HG02884 (cell line): Measurements from ENCODE around the gene QDPR.
"Not testable (repeated sequence)": the region's sequence is repeated elsewhere in the genome, so short reads cannot be mapped to it uniquely, and the experiment has no call there.

Experiments
- ATAC-seq: cut with Tn5 transposase; IDR thresholded peaks from one replicate; pipeline ENCODE4 v1.9.1; 2021; ENCODE audit warnings: mild to moderate bottlenecking, moderate library complexity; ENCODE audit not compliant: unreplicated experiment

QDPR gene

DNA sequence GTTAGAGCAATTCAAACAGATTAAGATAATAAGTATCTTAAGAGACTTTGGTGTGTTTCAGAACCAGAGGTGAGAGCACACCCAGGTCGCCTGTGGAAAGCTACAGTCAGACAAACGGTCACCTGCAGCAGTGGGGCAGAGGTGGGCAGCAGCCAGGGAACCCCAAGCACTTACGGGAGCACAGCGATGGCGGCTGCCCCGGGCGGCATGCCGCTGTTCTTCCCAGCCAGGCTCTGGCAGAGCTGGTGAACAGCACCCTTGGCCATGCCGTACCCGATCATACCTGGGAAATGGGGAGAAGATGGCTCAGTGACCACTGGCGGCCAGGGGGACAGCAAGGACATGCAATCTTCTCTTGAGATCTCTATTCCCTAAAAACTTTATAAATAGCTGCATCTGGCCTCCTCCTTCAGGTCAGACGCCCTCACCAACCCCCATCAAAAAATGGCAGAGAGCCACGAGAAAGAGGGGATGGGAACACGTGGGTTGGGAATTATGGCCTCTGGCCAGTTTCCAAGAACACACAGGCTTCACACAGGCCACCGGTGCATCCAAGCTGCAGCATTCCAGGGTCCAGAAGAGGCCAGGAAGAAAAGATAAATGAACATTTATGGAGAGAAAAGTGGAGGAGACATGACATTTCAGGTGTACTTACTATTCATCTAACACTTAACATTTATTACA lies 19.7 kb downstream of the QDPR start:
- ATAC-seq: no peak

DNA sequence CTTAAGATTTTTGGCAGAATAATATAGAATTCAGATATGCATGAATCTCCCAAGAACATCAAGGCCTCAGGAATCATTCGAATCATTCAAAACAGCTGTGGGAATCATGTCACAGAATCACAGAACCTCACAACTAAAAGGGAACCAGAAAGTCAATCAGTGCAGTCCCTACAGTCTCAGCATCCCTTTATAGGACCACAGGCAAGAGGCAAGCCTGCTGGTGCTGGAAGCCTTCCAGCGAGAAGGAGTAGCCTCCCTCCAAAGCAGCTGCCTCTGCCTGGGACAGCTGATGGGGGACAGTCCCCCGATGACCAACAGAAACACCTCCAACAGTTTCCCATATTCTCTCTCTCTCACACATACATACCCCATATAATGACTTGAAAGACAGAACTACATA lies 20.7 kb downstream of the QDPR start:
- no peak for ATAC-seq

DNA sequence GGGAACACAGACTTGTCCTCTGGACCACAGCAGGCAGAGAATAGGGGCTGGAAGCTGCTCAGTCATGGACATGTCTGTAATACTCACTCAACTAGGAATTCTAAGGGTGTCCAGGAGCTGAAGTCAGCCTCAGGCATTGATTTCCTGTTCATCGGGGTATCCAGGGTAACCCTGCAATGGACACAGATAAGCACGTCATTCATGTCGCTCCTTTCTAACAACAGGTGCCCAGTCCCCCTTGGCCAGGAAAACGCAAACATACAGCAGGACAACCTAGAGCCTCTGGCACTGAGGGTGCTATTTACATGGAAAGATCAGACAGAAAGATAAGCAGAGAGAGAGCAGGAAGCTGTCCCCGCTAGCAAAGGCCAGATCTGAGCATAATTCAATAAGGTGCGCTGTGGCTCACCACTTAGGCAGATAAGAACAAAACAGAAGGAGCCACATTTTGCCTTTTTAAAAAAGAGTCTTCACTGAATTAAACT lies 21.3 kb downstream of the QDPR start:
- no peak for ATAC-seq

DNA sequence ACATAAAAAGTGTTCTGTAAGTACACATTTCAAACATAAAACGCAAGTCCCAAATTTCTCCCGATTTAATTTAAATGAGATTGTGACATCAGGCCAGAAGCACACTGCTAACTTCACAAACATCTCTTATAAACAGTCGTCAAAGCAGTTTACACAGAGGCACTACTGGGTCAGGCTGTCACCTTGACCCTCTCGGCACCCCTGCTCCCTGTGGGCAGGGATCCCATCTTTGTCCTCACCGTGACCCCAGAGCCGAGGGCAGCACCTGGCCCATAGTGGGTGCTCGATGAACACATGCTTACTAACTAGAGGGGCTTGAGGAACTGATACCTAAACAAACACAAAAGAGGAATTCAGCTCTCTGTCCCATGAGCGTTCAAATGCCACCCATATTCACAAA lies 22.2 kb downstream of the QDPR start:
- no peak for ATAC-seq

DNA sequence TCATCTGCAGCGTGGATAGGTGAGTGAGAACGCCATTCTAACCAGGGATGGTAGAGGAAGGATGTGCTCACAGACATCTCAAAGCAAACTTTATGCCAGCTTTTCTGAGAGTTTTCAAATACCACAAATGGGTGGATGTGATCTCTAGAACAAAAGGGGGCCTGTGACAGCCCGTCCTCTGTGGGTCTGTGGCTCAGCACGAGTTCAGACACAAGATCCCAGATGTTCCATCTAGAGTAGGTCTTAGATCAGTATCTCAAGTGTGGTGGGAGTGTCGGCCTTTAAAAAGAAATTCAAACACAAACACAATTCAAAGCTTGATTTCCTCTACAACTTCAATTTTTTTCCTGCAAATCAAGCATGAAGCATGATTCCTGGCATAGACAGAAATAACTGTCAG lies 22.8 kb downstream of the QDPR start:
- no peak for ATAC-seq

DNA sequence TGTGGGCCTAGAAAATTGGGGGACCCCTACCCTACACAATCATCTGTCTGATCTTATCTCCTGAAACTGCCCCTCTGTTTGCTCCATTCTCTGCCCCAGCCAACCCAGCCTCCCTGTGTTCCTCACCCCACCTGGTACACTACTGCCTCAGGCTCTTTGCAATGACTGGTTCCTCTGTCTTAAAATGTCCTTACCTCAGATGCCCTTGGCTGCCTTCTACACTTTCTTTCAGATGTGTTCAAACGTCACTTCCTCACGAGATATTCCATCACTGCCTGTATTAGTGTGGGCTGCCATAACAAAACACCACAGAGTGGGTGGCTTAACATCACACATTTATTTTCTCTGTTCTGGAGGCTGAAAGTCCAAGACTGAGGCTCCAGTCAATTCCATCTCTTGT lies 29.2 kb downstream of the QDPR start:
- no peak for ATAC-seq

DNA sequence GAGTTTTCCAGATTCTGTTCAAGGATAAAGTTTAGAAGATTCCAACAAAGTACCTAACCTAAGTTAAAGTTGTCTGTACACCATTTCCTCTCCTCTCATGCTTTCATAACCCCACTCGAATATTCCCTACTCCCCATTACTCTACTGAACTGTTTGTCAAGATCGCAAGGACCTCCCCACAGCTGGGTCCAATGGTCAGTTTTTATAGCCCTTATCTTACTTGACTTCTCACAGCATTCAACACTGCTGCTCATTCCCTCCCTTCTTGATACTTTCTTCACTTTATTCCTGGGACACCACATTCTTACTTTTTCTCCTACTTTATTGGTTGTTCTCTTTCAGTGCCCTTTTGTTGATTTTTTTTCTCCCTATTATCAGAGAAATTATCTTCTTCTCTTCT lies 30.9 kb downstream of the QDPR start:
- no peak for ATAC-seq

DNA sequence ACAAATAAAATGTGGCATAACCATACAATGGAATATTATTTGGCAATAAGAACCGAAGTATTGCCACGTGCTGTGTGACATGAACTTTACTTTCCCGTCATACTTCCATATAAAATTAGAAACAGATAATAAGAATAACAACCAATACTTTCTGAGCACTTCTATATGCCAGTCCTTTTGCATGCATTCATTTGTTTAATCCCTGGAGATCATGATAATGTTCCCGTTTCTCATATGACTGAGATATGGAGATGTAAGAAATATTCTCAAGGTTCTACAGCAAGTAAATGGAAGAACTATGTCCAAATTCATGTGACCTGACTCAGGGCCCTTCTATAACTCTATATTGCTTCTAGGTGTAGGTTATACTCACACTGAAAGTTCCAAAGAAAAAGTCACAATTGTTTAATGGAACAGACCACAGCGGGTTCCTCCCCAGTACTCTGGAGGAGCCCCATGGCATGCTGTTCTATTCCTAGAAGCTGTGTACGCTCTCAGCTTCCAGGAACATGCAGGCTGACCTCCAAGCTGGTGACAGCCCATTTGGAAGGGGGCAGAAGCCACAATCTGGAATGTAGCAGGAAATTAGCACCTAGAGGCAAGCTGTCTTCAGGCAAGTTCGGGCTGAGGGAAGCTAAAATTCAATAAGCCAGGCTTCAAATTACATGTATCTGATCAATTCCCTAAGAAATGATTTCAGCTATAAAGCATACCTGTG lies 31.5 kb downstream of the QDPR start:
- ATAC-seq: no peak

DNA sequence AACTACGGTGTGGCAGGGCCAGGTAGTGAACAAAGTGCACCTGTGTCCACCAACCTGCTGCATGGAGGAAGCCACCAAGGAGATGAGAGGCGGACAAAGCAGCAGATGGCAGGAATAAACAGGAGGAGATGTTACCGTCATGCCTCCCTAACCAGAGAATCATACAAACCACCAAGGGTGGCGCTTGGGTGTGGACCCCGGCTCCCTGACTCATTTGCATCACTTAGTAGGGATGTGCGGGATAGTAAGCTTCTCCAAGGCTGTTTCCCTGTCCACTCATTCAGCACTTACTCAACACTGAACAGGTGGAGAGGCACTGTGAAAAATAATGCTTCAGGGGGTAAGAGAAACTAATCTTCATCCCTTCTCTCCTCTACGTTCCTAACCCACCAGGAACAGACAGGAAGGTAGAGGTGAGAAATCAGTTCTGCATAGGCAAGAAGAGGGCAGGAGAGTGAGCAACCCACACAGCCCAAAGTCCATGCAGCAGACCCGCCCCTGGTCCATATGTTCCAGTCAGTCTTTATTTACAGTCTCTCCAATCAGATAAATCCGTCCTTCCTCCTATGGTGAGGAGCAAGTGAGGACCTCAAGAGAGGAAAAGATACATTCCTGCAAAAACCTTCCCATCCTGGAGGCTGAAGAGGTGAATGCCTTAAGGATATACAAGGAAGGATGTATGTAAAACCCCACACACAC lies 34.0 kb downstream of the QDPR start:
- no peak for ATAC-seq

DNA sequence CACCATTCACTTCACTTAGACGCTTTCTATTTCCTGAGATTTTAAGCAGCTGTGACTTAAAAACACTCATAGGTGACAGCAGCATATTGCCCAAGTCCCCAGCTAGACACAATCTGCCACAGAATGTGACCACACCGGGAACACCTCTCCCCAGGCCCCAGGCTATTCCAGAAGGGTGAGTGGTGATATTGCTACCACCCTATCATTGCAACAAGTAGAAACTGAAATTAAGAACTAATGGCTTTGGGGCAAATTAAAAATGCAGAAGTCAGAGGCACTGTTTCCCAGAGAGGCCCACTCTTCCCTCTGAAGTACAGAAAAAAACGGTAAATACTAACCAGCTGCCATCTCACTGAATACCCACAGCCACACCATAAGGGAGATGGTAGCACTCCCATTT lies 35.0 kb downstream of the QDPR start:
- no peak for ATAC-seq

DNA sequence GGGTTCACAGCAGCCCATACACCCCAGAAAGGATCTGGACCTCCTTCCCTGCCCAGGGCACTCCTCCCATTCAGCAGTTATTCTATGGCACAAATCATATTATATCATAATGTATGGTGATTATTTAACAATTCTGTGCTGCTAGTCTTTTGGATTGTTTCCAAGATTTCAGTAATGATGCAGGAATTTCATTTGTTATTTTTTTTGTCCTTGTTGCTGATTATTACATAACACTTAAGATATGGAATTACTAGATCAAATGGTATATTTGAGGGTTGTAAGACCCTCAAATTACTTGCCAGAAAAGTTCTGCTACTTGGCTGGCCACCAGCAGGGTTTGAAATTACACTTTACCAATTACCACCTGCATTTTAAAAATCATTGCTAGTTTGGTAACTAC lies 36.4 kb downstream of the QDPR start:
- ATAC-seq: no peak

DNA sequence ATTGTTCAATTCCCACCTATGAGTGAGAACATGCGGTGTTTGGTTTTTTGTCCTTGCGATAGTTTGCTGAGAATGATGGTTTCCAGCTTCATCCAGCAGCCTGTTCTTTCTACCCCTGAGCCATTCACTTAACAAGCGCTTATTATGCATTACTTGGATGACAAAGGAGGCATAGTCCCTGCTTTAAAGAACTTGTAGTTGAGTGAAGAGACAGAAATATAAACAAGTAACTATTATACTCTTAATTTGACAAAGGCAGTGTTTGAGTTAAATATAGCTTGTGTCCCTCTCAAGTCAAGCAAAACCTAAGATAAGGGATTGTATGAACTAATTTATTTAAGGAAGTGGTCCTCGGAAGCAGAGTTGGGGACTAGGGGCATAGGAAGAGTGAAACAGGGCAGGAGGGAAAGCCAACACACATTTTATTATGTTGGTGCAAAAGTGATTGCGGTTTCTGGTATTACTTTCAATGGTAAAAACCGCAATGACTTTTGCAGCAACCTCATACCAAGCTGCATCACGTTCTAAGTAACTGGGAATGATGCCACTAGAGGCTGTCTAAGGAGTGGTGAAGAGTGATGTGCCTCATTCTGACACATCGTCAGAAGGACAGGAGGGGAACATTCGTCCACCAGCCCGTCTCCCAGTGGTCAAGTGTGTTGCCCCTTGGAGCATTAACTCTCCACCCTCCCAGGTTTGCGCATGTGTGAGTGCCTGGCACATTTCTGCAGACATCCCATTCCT lies 41.8 kb downstream of the QDPR start:
- no peak for ATAC-seq

DNA sequence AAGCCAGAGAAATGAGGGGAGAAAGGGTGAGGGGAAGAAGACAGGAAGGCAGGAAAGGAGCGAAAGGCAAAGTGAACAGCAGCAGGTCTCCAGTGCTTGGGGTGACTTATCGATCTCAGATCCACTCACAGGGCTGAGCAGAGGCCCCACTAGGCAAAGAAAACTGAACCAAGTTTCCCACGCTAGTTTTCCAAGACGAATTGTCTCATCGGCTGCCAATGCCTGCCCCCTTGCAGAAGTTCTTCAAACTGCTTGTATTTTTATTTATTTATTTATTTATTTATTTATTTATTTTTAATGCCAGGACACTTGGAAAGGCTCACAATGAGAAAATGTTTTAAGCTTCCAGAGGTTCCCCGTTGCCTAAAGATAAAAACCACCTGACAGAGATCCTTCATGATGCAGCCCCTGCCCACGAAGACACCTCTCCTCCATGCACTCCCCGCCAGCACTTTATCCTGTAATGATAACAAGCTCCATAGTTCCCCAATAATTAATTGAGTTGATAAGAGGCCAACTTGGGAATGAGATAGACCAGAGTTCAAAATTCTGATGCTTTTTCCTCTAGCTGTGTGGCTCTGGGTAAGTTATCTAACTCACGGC lies 43.2 kb downstream of the QDPR start:
- no peak for ATAC-seq

DNA sequence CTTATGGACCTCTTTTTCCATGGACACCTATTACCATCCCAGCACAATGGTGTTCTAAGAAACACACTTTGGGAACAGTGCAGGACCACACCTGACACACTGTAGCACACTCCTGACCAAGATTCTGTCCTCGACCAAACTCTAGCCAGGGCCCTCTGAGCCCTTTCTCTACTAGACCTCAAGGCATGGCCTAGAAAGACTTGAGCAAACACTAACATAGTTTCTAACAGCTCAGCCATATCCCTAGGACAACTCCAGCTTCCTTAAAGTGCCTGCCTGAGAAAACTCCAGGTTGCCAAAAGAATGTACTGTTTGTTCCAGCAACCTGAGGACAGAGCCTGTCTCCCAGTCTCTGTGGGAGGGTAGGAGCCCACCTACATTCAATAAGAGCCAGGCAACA lies 48.3 kb downstream of the QDPR start:
- no peak for ATAC-seq

DNA sequence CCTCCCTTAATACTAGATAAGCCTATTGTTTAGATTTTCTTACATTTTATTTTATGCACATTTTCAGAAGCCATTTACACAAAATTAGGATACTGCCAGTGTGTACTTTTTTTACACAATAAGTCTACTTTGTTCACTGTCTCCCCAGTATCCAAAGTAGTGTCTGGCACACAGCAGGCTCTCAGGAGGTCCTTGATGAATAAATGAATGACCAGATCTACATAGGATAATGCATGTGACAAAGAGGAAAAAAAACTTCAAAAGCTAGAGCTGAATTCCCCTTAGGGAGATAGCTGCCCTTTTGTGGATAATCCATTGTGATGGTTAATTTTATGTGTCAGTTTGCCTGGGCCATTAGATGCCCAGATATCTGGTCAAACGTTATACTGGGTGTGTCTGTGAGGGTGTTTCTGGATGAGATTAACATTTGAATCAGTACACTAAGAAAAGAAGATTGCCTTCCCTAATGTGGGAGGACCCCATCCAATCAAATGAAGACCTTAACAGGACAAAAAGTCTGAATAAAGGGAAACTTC lies 61.6 kb downstream of the QDPR start:
- ATAC-seq: no peak

DNA sequence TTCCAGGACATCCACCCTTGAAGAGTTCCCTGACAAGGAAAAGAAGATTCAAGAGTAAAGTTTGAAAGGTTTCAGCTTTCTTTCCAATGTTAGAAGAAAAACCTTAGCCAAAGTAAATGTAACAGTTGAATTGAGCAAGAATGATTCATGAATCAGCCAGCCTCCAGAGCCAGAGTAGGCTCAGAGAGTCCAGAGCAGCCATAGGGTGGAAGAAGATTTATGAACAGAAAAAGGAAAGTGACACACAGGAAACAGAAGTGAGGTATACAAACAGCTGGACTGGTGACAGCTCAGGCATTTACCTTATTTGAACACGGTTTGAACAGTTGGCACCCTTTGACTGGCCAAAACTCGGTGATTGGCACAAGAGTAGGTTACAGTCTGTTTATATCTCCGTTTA lies 63.2 kb downstream of the QDPR start:
- no peak for ATAC-seq

DNA sequence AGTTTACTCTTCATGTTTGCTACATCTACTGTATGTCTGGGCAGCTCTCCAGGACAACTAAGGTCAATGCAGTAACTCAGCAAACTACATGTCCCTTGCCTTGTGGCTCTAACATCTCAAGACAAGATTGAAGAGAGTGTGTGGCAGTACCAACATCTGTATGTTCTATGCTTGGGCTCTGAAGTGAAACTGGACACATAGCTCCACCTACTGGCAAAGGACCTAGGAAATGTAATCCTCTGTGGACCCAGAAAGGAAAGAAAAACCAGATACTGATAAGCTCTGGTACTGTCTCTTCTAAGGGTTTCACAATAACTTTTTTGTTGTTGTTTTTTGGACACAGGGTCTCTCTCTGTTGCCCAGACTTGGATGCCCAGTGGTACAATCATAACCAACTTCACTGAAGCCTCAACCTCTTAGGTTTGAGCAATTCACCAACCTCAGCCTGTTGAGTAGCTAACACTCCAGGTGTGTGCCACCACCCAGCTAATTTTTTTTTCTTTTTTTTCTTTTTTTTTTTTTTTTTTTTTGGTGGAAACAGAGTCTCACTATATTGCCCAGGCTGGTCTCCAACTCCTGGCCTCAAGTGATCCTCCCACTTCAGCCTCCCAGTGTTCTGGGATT lies 64.1 kb downstream of the QDPR start:
- peak; percentile 91 for ATAC-seq

DNA sequence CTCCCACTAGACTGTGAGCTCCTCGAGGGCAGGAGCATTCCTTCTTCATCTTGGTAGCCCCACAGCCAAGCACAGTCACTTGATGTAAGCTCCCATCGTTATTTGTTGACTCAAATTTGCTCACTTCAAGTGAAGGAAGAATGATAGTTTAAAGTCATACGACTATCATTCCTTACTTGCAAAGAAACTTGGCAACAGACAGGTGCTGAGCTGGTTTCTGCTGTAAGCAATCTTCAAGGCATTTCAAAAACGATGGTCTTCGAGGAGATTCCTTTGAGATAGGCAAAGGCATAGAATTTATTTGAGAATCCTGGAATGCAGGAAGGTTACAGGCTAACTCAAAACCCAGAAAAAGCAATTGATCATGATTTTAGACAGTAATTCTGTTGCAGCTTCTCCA lies 64.8 kb downstream of the QDPR start:
- no peak for ATAC-seq

DNA sequence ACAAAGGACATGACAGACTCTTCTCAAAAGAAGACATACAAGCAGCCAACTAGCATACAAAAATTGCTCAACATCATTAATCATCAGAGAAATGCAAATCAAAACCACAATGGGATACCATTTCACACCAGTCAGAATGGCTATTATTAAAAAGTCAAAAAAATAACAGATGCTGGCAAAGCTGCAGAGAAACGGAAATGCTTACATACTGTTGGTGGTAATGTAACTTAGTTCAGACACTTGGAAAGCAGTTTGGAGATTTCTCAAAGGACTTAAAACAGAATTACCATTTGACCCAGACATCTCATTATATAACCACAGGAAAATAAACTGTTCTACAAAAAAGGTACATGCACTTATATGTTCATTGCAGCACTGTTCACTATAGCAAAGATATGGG lies 69.4 kb downstream of the QDPR start:
- not testable (repeated sequence) for ATAC-seq

DNA sequence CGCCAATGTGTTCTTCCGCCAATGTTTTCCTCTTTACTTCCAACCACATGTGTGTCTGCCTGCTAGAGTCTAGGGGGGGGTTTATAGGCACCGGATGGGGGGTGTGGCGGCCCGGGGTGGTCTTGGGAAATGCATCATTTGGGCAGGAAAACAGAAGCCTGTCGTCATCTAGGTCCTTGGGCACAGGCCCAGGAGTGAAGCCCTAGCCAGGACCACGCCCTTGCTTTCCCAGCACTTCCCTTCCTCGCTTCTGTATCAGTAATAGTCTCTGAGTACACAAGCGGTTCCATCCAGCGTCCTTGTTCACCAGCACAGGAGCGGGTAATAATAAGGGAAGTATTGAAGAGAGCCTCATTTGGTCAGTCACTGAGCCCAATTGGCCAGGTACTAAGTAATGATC lies 74.5 kb downstream of the QDPR start:
- no peak for ATAC-seq
